GM21515 (cell line): ENCODE results near the gene S100A10.

ENCODE experiments used
- ATAC-seq: cut with Tn5 transposase; IDR thresholded peaks from one replicate; pipeline ENCODE4 v1.9.1; 2021; ENCODE audit not compliant: unreplicated experiment

S100A10 gene

GRCh38 chr1:152013664-152014237 is 20.1 kb upstream of the S100A10 start:
- no peak for ATAC-seq

GRCh38 chr1:152009691-152010090 is 16.0 kb upstream of the S100A10 start:
- no peak for ATAC-seq

DNA sequence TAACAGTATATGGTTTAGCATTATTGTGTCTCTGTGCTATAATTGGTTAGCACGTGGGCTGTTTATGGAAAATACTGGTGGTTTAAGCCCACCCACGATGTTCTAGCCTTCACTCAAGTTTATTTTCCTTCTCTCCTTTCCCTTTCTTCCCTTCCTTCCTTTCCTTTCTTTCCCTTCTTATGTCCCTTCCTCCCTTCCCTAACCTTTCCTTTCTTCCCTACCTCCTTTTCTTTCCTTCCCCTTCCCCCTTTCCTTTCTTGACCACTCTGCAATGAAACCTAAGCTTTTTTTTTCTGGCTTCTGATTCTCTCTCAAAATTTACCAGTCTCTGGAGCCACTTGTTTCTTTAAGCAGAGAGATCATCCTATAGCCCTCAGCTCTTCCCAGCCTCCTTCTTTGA is 13.4 kb upstream of the S100A10 start:
- ATAC-seq = no peak

- ATAC-seq = no peak
Observed at GRCh38 chr1:152005360-152005912, 11.8 kb upstream of the S100A10 start.

DNA sequence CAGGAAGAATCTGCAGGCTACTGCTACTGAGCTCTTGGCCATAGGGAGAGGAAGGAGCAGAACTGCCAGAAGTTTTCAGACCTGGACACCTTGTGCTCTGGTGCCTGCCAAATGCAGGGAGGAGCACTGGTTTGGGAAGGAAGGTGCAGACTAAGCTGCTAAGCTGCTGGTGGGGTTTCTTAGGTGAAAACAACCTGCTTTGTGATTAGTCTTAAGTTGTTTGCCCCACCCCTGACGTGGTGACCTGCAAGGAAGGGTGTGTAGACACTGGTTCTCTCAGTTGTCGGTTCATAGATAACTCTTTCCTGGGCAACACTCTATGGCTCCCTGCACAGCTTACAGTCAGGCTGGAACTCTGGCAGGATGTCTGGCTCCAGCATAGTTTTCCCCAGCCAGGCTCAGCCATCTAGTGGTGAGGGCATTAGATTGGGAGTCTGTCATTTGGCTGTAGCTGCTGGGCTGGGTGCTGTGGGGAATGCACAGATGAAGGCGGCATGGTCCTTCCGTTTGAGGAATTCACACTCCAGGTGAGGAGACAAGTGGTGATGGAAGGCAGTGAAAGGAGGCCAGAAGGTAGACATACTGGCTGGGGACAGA is 10.3 kb upstream of the S100A10 start:
- no peak for ATAC-seq

DNA sequence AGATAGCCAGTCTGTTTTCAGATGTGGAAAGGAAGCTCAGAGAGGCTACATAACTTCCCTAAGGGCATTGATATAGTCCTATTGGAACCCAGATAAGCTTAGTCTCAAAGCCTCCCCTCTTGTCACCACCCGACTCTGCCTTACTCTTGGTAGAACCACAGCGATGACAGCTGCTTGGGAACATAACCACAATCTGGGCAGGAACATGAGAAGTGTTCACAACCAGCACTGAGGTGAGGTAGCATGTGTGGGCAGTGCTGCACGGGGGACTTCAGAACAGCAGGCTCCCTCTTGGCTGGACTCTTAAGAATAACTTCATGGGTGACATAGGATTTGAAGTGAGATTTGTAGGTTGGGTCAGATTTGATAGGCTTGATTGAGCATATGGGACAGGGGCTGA is 9.3 kb upstream of the S100A10 start:
- no peak for ATAC-seq

DNA sequence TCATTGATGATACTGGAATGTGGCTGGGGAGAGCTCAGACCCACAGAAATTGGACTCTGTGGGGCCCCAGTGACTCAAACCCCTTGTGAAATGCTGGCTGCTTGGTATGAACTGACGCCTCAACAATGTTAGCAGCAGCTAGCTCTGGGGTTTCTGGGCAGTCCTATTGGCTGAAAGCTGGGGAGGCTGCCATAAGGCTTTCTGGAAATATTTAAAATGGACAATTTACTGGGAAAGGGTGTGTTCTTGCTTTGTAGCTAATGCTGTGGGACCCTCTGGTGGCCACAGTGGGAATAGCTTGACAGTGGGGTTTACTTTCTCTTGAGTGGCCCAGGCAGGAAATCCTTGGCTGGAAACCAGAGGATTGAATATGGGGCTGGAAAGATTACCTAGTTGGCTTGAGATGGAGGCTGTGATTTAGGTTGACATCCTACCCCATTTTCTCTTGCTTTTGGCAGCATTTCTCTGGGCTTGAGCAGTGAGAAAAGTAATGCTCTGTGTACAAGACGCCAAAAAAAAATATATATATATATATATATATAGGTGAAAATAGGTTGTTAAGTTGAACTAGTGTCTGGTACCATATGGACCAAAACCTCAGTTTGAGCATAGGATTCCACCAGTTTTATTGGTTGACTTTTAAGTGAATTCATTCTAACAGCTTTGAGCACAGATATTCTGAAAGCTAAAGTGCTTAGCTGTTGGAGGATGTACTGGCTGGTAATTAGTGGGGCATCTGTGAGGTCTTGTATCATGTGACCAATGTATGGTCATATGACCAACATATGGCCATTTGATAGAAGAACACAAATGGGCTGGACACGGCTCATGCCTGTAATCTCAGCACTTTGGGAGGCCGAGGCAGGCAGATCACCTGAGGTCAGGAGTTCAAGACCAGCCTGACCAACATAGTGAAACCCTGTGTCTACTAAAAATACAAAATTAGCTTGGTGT is 8.2 kb upstream of the S100A10 start:
- no peak for ATAC-seq

DNA sequence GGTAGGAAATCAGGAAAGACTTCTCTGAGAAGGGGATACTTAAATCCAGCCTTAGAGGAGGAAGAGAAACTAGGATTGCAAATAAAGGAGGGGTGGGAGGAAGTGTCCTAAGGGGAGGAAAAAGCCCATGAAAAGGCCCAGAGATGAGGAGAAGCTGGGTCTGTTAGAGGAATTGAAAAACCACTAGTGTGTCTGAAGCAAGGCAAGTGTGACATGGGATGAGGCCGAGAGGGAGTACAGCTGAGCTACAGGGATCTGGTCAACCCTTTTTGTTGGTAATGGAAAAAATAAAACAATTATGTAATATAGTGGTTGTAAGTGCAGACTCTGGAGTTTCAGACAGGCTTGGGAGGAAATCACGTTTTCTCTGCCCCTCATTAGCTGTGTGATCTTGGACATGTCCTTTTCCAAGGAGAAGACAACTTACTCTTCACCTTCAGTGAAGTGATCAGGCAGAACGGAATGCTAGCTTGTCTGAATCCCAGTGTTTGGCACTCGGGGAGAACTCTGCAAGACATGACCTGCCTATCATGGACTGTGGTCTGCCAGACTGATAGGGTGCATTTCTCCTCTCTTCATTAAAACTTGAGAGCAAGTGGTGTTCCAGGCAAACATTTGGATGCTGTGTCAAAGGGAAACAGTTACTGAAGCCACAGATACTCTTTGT is 7.4 kb upstream of the S100A10 start:
- no peak for ATAC-seq

GRCh38 chr1:151998611-151999362 is 5.1 kb upstream of the S100A10 start:
- ATAC-seq = no peak

DNA sequence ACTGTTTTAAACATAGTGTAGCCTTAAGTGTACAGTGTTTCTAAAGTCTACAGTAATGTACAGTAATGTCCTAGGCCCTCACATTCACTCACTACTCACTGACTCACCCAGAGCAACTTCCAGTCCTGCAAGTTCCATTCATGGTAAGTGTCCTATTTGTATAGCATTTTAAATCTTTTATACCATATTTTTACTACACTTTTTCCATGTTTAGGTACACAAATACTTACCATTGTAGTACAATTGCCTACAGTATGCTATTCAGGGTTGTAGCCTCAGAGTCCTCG is 3.6 kb upstream of the S100A10 start:
- no peak for ATAC-seq

- ATAC-seq = no peak
Observed at GRCh38 chr1:151995774-151996173, 2.1 kb upstream of the S100A10 start.

GRCh38 chr1:151994956-151995355 is 1.3 kb upstream of the S100A10 start:
- no peak for ATAC-seq

DNA sequence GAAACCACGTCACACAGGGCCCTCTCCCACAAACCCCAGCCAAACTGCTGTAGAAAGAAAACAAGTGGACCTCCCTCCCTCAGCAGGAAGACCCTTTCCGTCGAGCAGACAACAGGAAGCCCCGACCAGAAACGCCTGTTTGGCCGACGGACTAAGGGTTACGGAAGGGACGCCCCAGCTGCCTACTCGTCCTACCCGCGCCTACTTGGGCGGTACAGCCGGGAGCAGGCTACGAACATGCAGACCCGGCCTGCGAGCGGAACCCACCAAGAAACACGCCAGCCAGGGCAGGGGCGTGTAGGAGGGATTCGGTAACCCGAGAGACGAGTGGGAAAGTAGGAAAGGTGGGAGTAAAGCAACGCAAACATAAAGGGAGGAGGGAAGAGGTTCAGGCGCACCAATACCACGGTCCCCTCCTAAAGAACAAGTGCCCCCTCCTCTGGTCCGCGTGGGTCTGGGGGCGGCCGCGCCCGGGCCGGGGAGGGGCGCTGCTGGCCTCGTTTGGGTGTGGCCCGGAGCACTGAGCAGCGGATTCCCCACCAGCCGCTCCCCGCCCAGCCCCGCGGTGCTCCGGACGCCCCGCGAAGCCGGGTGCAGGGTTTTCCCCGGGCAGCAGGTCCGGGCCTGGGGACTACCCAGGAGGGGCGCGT is 450 bp downstream of the S100A10 start:
- no peak for ATAC-seq

DNA sequence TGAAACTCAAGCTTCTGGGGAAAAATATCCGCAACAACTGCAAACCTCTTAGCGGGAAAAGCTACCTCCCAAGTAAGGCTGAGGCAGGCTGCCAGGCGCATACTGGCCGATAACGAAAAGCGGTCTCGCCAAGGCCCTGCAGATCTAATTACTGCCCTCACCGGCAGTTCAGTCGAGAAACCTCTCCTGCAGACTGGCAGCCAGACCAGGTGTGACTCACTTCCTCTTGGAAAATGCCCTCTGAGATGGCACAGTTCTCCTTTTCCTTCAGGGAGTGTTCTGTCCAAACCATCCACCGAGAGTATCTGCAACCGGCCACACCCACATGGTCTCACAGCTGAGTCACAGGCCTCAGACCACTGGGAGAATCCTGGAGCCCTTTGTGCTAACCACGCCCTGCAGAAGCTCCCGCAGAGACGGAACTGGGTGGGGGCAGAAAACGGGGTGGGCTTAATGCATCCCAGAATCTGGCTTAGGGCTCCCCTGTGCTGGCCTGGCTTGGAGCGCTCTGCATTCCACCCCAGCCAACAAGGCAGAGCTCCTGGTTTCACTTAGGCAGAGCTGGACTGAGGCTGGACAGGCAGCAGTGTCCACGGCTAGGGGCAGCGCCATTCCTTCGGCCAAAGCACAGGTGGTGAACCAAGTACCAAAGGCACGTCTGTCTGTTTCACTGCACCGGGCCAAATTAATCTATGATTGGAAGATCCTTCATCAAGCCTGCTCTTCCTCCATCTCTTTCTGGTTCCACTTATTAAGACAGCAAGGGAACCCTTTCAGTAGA is 1.2 kb downstream of the S100A10 start:
- ATAC-seq = no peak

DNA sequence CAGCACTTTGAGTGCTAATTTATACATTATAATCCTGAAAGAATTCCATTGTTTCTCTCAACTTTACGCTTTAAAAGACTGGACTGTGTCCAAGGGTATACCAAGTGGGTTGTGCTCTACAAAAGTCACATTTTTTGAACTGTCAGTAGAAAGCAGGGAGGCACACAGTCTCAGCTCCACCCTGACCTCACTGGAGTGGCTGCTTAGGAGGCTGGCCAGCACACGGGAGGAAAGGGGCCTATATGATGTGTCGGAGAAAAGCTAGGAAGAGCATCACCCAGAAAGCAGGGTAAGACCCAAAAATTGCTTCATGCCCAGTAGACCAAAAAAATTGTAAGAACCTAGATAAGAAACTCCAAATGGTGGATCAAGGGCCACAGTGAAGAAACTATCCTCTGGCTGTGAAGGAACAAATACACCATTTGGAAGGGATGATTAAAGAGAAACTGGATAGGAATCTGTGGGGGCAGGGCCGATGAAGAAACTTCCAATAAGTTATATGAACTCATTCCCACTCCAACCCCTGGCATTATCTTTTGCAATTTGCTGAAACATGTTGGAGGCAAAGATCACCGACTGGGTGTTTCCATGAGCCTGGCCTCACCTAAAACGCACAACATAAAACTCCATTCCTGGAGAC is 1.9 kb downstream of the S100A10 start:
- no peak for ATAC-seq

DNA sequence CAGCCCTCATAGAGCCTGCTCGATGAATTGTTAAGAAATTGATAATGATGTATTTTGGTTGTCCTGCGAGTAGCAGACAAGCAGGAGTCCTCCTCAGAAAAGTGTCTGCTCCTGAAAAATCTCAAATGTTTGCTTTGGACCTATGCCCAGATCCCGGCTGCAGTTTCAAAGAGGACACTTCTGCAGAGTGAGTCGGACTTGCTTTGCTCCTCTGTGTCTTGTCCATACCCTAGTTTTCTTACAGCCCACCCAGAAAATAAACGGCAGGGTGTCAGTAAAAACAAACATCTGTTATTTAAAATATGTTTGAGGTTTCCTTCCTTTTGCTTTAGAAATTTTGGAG is 2.8 kb downstream of the S100A10 start:
- ATAC-seq = no peak

DNA sequence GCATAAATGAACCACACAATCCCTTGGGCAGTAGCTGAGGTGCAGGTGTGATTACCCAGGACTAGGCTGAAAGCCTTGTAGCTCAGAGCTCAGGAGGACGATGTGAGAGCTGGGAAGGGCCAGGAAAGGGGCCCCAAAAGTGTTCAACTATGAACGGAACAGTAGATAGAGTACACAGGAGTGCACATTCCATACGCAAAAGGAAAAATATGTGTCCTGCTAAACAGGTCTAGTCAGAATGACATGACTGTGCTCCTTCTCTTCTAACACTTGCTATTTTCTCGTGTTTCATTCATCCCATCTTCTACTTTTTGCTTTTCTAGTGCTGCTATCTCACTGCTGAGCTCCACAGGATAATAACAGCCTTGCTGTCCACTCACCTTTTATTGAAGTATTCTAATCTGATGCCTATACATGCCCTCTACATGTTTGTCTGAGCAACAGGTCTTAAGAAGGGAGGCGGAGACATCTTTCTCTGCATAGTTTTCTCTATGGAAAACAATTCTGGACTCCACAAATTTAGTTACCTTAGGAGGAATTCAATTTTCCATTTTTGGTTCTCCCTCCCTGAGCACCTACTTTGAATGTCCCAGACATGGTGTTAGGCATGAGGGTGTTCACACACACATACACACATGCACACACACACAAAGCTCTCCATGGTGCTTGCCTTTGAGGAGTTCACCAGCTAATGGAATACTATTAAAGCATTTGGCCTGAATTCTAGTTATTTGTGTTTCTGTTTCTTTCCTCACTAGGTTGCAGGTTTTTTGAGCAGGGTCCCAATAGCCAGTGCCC is 3.4 kb downstream of the S100A10 start:
- ATAC-seq = no peak

GRCh38 chr1:151989211-151989862 is 4.3 kb downstream of the S100A10 start:
- no peak for ATAC-seq
